PC-3 (cell line): ENCODE results near the gene NFATC2.

ENCODE experiments used
- EZH2 ChIP-seq: fragments of 300-600 bp; sonication (generic); IDR thresholded peaks from one replicate; pipeline ENCODE4 v1.6.1; 2017; ENCODE audit warnings: antibody characterized with exemption, mild to moderate bottlenecking, low read length; ENCODE audit not compliant: unreplicated experiment
- EZH2phosphoT487 ChIP-seq: fragments of 300-600 bp; sonication (generic); IDR thresholded peaks from 2 replicates; pipeline ENCODE4 v1.6.1; 2018; ENCODE audit warnings: mild to moderate bottlenecking, antibody characterized with exemption, low read length, borderline replicate concordance
- TF ChIP-seq, protein P1 (sequence below): fragments of 300-600 bp; sonication (generic); conservative IDR thresholded peaks from 2 replicates; pipeline ENCODE4 v1.5.1; 2017; ENCODE audit warnings: antibody characterized with exemption, low read depth, mild to moderate bottlenecking, low read length

DNA sequence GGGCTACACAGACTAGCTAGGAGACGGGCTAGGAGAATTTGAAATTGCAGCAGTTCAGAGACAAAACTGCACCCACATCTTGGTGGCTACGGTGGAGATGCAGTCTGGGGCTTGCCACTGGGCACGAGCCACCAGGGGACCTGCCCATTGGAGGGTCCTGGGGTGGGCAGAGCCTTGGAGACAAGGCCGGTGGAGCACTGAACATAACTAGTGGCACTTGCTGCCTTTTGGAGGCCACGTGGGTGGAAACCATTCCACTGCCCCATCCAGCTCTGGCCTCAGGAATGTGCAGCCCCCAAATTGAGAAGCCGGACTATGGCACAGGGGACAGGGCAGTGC, 113.4 kb downstream of the NFATC2 start:
- TF ChIP-seq EZH2phosphoT487 (no peak), EZH2 (no peak)
- TF ChIP-seq, protein P1, sequence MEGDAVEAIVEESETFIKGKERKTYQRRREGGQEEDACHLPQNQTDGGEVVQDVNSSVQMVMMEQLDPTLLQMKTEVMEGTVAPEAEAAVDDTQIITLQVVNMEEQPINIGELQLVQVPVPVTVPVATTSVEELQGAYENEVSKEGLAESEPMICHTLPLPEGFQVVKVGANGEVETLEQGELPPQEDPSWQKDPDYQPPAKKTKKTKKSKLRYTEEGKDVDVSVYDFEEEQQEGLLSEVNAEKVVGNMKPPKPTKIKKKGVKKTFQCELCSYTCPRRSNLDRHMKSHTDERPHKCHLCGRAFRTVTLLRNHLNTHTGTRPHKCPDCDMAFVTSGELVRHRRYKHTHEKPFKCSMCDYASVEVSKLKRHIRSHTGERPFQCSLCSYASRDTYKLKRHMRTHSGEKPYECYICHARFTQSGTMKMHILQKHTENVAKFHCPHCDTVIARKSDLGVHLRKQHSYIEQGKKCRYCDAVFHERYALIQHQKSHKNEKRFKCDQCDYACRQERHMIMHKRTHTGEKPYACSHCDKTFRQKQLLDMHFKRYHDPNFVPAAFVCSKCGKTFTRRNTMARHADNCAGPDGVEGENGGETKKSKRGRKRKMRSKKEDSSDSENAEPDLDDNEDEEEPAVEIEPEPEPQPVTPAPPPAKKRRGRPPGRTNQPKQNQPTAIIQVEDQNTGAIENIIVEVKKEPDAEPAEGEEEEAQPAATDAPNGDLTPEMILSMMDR: no peak
